ENCODE results near the gene GAK. TPM values are rescaled to one million over a fixed set of nuclear protein-coding genes. Genes with fewer than 3 reads are reported as not detected.

The GAK gene
- polyA plus RNA-seq, 3 donors, result 52.5 to 87.8 (median 68.3) TPM

GRCh38 chr4:871484-871883 lies 60.6 kb downstream of the GAK start:
- no peak for DNase-seq (ENCODE audit: extremely low read depth in 1 of 11, low read depth in 9 of 11, low spot score in 4 of 11)

GRCh38 chr4:870951-871350 lies 61.2 kb downstream of the GAK start:
- DNase-seq (ENCODE audit: extremely low read depth in 1 of 11, low read depth in 9 of 11, low spot score in 4 of 11), result no peak

GRCh38 chr4:869776-870175 lies 62.3 kb downstream of the GAK start:
- DNase-seq (ENCODE audit: extremely low read depth in 1 of 11, low read depth in 9 of 11, low spot score in 4 of 11), result no peak

- no peak for DNase-seq (ENCODE audit: extremely low read depth in 1 of 11, low read depth in 9 of 11, low spot score in 4 of 11)
These were observed 63.7 kb downstream of the GAK start for GRCh38 chr4:868421-868820.

GRCh38 chr4:867526-868250 lies 64.4 kb downstream of the GAK start:
- DNase-seq (ENCODE audit: extremely low read depth in 1 of 11, low read depth in 9 of 11, low spot score in 4 of 11), result no peak

- no peak for DNase-seq (ENCODE audit: extremely low read depth in 1 of 11, low read depth in 9 of 11, low spot score in 4 of 11)
These were observed 65.2 kb downstream of the GAK start for GRCh38 chr4:866761-867390.

- no peak for DNase-seq (ENCODE audit: extremely low read depth in 1 of 11, low read depth in 9 of 11, low spot score in 4 of 11)
These were observed 65.9 kb downstream of the GAK start for GRCh38 chr4:866068-866760.

GRCh38 chr4:865572-865971 lies 66.5 kb downstream of the GAK start:
- DNase-seq (ENCODE audit: extremely low read depth in 1 of 11, low read depth in 9 of 11, low spot score in 4 of 11), result no peak

GRCh38 chr4:865121-865465 lies 67.0 kb downstream of the GAK start:
- no peak for DNase-seq (ENCODE audit: extremely low read depth in 1 of 11, low read depth in 9 of 11, low spot score in 4 of 11)

GRCh38 chr4:864456-865120 lies 67.5 kb downstream of the GAK start:
- no peak for DNase-seq (ENCODE audit: extremely low read depth in 1 of 11, low read depth in 9 of 11, low spot score in 4 of 11)

- no peak for DNase-seq (ENCODE audit: extremely low read depth in 1 of 11, low read depth in 9 of 11, low spot score in 4 of 11)
These were observed 71.6 kb downstream of the GAK start for GRCh38 chr4:860561-860960.

- no peak for DNase-seq (ENCODE audit: extremely low read depth in 1 of 11, low read depth in 9 of 11, low spot score in 4 of 11)
These were observed 72.6 kb downstream of the GAK start for GRCh38 chr4:859496-859895.

- no peak for DNase-seq (ENCODE audit: extremely low read depth in 1 of 11, low read depth in 9 of 11, low spot score in 4 of 11)
These were observed 73.2 kb downstream of the GAK start for GRCh38 chr4:858831-859451.

- DNase-seq (ENCODE audit: extremely low read depth in 1 of 11, low read depth in 9 of 11, low spot score in 4 of 11), result no peak
These were observed 74.1 kb downstream of the GAK start for GRCh38 chr4:858041-858481.

- DNase-seq (ENCODE audit: extremely low read depth in 1 of 11, low read depth in 9 of 11, low spot score in 4 of 11), result no peak
These were observed 74.7 kb downstream of the GAK start for GRCh38 chr4:857461-857860.

GRCh38 chr4:856225-856901 lies 75.8 kb downstream of the GAK start:
- DNase-seq (ENCODE audit: extremely low read depth in 1 of 11, low read depth in 9 of 11, low spot score in 4 of 11), result no peak

- DNase-seq (ENCODE audit: extremely low read depth in 1 of 11, low read depth in 9 of 11, low spot score in 4 of 11), result no peak
These were observed 76.3 kb downstream of the GAK start for GRCh38 chr4:855880-856224.

- no peak for DNase-seq (ENCODE audit: extremely low read depth in 1 of 11, low read depth in 9 of 11, low spot score in 4 of 11)
These were observed 77.8 kb downstream of the GAK start for GRCh38 chr4:854356-854755.

- no peak for DNase-seq (ENCODE audit: extremely low read depth in 1 of 11, low read depth in 9 of 11, low spot score in 4 of 11)
These were observed 78.7 kb downstream of the GAK start for GRCh38 chr4:853416-853781.

All from renal cortex interstitium (tissue), 11 donors.